MV-4-11 (cell line): ENCODE data around the gene ZNF611.
"Not testable (repeated sequence)": the region's sequence is repeated elsewhere in the genome, so short reads cannot be mapped to it uniquely, and the experiment has no call there.

ENCODE experiments used
- DNase-seq: peaks from one replicate; lab custom pipeline; 2025; lab: John Stamatoyannopoulos, UW

Gene ZNF611

GRCh38 chr19:52681216-52681615 is 53.6 kb downstream of the ZNF611 start:
- DNase-seq = not testable (repeated sequence)

GRCh38 chr19:52679598-52679997 is 55.2 kb downstream of the ZNF611 start:
- DNase-seq = no peak

GRCh38 chr19:52675239-52675638 is 59.6 kb downstream of the ZNF611 start:
- DNase-seq = not testable (repeated sequence)

GRCh38 chr19:52673014-52673413 is 61.8 kb downstream of the ZNF611 start:
- no peak for DNase-seq

- DNase-seq = no peak
Observed at GRCh38 chr19:52670046-52670445, 64.8 kb downstream of the ZNF611 start.

GRCh38 chr19:52669586-52669985 is 65.3 kb downstream of the ZNF611 start:
- DNase-seq = no peak

- no peak for DNase-seq
Observed at GRCh38 chr19:52667972-52668371, 66.9 kb downstream of the ZNF611 start.

GRCh38 chr19:52666506-52666905 is 68.3 kb downstream of the ZNF611 start:
- no peak for DNase-seq

GRCh38 chr19:52665529-52665928 is 69.3 kb downstream of the ZNF611 start:
- no peak for DNase-seq

GRCh38 chr19:52665027-52665426 is 69.8 kb downstream of the ZNF611 start:
- no peak for DNase-seq

GRCh38 chr19:52664461-52664860 is 70.4 kb downstream of the ZNF611 start:
- DNase-seq = no peak

- no peak for DNase-seq
Observed at GRCh38 chr19:52662631-52663030, 72.2 kb downstream of the ZNF611 start.

- no peak for DNase-seq
Observed at GRCh38 chr19:52660981-52661380, 73.9 kb downstream of the ZNF611 start.

GRCh38 chr19:52659013-52659412 is 75.8 kb downstream of the ZNF611 start:
- DNase-seq = no peak

- DNase-seq = no peak
Observed at GRCh38 chr19:52658595-52658994, 76.2 kb downstream of the ZNF611 start.

GRCh38 chr19:52653161-52653560 is 81.7 kb downstream of the ZNF611 start:
- no peak for DNase-seq
